T-helper 17 cell (primary cell): Measurements from ENCODE around the gene STRADA. TPM values are rescaled to one million over a fixed set of nuclear protein-coding genes. Genes with fewer than 3 reads are reported as not detected.
"Not testable (repeated sequence)": the region's sequence is repeated elsewhere in the genome, so short reads cannot be mapped to it uniquely, and the experiment has no call there.

Experiments
- ATAC-seq: fragments of 150-1000 bp; cut with Tn5 transposase; 2 replicates; pipeline ENCODE4 v1.10.0; 2021; ENCODE audit warnings: mild to moderate bottlenecking, moderate library complexity
- DNase-seq, 3 donors: peaks; one replicate each; pipeline versions ENCODE4 v3.0.0 to v3.0.0-alpha.2; 2020 to 2021
- H3K9me3 ChIP-seq: one replicate; pipeline ENCODE4 v1.7.0; 2013; ENCODE audit warnings: low read length, mild to moderate bottlenecking; ENCODE audit not compliant: control insufficient read depth, poor library complexity, severe bottlenecking
- H3K27ac Mint-ChIP-seq: one replicate; pipeline ENCODE4 v1.8.0; 2022; ENCODE audit warnings: mild to moderate bottlenecking, moderate library complexity, mixed read lengths
- H3K27me3 Mint-ChIP-seq: one replicate; pipeline ENCODE4 v1.8.0; 2022; ENCODE audit warnings: mixed read lengths
- H3K36me3 Mint-ChIP-seq: one replicate; pipeline ENCODE4 v1.8.0; 2022; ENCODE audit warnings: low read depth, mixed read lengths
- H3K4me1 Mint-ChIP-seq: one replicate; pipeline ENCODE4 v1.8.0; 2022; ENCODE audit warnings: mild to moderate bottlenecking, mixed read lengths
- H3K4me3 Mint-ChIP-seq: one replicate; pipeline ENCODE4 v1.8.0; 2022; ENCODE audit warnings: mild to moderate bottlenecking, moderate library complexity, mixed read lengths
- total RNA-seq, 4 donors: library from RNA in 2 of 4; stranded (reverse) in 2 of 4; gene quantifications; one replicate each; pipeline ENCODE4 v1.2.3 and lab custom pipeline; 2022 to 2026

The STRADA gene
- total RNA-seq, 2 donors from 2014 or later = 44.5 to 50.2 TPM

DNA sequence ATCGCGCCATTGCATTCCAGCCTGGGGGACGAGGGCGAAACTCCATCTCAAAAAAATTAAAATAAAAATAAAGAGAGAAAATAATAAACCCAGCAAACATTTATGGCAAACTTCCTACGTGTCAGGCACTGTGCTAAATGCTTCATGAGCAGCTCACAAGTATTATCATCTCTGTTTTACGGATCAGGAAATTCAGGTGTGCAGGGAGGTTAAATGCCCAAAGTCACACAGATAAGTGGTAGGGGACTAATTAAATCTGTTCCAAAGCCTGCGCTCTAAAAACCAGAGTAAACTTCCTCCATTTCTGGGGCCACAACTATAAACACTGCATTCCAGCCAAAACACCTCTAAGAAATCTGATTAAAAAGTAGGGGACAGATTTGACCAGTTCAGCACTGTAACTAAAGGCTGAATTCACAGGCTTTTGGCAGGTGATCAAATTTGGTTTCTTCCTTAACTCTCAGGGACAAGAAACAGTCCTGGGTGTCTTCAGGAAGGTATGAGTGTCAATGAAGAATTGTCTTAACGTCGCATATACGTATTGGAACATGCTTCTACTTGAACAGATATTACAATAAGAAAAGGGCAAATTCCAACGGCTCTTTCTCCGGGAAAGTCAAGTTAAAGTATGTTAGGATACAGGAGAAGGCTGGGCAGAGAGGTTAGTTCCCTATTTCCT, 996 bp downstream of the STRADA start:
- Mint-ChIP-seq H3K27ac (peak overlapping the region; percentile 95), H3K4me3 (peak overlapping the region; percentile 93), H3K36me3 (no peaks in the 10 kb centered on the region), H3K27me3 (no peaks in the 10 kb centered on the region), H3K4me1 (peaks cover 20% of the 10 kb centered on the region)
- ATAC-seq (no peak), DNase-seq (no peak)
- no peaks in the 10 kb centered on the region for H3K9me3 ChIP-seq

DNA sequence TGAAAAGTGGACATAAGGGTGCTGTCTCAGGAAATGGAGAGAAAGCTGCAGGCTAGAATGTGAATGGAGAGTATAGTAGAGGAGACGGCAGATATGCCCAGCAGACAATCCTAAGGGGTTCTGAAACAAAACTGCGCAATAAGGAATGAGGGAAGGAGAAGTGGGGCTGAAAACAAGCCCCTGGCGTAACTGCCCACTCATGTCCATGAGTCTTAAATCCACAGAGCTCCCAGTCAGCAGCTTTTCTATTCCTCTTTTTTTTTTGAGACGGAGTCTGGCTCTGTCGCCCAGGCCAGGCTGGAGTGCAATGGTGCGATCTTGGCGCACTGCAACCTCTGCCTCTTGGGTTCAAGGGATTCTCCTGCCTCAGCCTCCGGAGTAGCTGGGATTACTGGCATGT, 5.9 kb downstream of the STRADA start:
- peaks cover 11% of the 10 kb centered on the region for H3K4me1 Mint-ChIP-seq
- H3K27me3 Mint-ChIP-seq = no peaks in the 10 kb centered on the region
- no peaks in the 10 kb centered on the region for H3K36me3 Mint-ChIP-seq
- H3K27ac Mint-ChIP-seq = peak overlapping the region; percentile 80
- DNase-seq = no peak
- H3K9me3 ChIP-seq = no peaks in the 10 kb centered on the region
- H3K4me3 Mint-ChIP-seq = no peak overlapping the region
- ATAC-seq = no peak

GRCh38 chr17:63722403-63722802, 19.2 kb downstream of the STRADA start:
- peaks cover 5% of the 10 kb centered on the region for H3K4me1 Mint-ChIP-seq
- ATAC-seq = no peak

DNA sequence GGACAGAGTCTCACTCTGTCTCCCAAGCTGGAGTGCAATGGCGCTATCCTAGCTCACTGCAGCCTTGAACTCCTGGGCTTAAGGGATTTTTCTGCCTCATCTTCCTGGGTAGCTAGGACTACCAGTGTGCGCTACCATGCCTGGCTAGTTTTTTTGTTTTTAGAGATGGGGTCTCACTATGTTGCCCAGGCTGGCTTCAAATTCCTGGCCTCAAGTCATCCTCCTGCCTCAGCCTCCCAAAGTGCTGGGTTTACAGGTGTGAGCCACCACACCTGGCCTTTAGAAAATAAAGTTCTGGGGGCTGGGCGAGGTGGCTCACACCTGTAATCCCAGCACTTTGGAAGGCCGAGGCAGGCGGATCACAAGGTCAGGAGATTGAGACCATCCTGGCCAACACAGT, 21.4 kb downstream of the STRADA start:
- DNase-seq, H3K4me1 Mint-ChIP-seq, H3K9me3 ChIP-seq, H3K36me3 Mint-ChIP-seq, H3K4me3 Mint-ChIP-seq, H3K27me3 Mint-ChIP-seq, ATAC-seq, H3K27ac Mint-ChIP-seq: not testable (repeated sequence)

More at GRCh38 chr17:63722403-63722802, 19.2 kb downstream of the STRADA start:
- H3K36me3 Mint-ChIP-seq = no peaks in the 10 kb centered on the region
- H3K27ac Mint-ChIP-seq = no peak overlapping the region
- H3K27me3 Mint-ChIP-seq = no peaks in the 10 kb centered on the region
- H3K4me3 Mint-ChIP-seq = no peak overlapping the region
- no peak for DNase-seq
- no peaks in the 10 kb centered on the region for H3K9me3 ChIP-seq

- no peaks in the 10 kb centered on the region for H3K27me3 Mint-ChIP-seq
- ATAC-seq (no peak), DNase-seq (no peak)
- no peaks in the 10 kb centered on the region for H3K9me3 ChIP-seq
- H3K4me1 Mint-ChIP-seq = peaks cover 7% of the 10 kb centered on the region
- peaks cover 2% of the 10 kb centered on the region for H3K36me3 Mint-ChIP-seq
- H3K27ac Mint-ChIP-seq = peak overlapping the region; percentile 27
- no peak overlapping the region for H3K4me3 Mint-ChIP-seq
These were observed 22.6 kb downstream of the STRADA start for GRCh38 chr17:63718988-63719387.

DNA sequence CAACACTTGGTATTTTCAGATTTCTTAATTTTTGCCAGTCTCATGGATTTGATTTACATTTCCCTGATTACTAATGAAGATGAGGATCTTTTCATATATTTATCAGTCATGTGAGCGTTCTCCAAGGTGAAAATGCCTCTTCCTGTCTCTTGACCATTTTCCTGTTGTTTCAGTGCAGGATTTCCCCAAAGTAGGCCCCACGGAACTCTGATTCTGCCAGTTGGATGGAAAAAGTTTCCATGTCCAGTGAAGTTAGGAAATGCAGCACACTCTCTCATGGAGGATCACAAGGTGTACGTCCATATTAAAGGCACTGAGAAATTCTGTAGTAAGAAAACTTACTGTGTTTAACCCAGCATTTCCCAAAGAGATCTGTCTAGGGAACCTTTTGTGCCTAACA, 25.2 kb downstream of the STRADA start:
- H3K9me3 ChIP-seq = no peaks in the 10 kb centered on the region
- ATAC-seq (no peak), DNase-seq (no peak)
- H3K27me3 Mint-ChIP-seq = no peaks in the 10 kb centered on the region
- H3K27ac Mint-ChIP-seq = peak overlapping the region; percentile 53
- peaks cover 8% of the 10 kb centered on the region for H3K4me1 Mint-ChIP-seq
- H3K36me3 Mint-ChIP-seq = peaks cover 2% of the 10 kb centered on the region
- no peak overlapping the region for H3K4me3 Mint-ChIP-seq

GRCh38 chr17:63714550-63715277, 26.9 kb downstream of the STRADA start:
- H3K9me3 ChIP-seq = no peaks in the 10 kb centered on the region
- Mint-ChIP-seq H3K36me3 (peaks cover 2% of the 10 kb centered on the region), H3K27ac (no peak overlapping the region), H3K4me3 (no peak overlapping the region), H3K4me1 (peaks cover 14% of the 10 kb centered on the region), H3K27me3 (no peaks in the 10 kb centered on the region)
- no peak for ATAC-seq
- no peak for DNase-seq

GRCh38 chr17:63709110-63709509, 32.5 kb downstream of the STRADA start:
- peaks cover 50% of the 10 kb centered on the region for H3K4me1 Mint-ChIP-seq
- DNase-seq = no peak
- peak overlapping the region; percentile 61 for H3K4me3 Mint-ChIP-seq
- no peak for ATAC-seq
- peak overlapping the region; percentile 91 for H3K27ac Mint-ChIP-seq
- no peaks in the 10 kb centered on the region for H3K27me3 Mint-ChIP-seq
- no peaks in the 10 kb centered on the region for H3K9me3 ChIP-seq
- no peaks in the 10 kb centered on the region for H3K36me3 Mint-ChIP-seq

DNA sequence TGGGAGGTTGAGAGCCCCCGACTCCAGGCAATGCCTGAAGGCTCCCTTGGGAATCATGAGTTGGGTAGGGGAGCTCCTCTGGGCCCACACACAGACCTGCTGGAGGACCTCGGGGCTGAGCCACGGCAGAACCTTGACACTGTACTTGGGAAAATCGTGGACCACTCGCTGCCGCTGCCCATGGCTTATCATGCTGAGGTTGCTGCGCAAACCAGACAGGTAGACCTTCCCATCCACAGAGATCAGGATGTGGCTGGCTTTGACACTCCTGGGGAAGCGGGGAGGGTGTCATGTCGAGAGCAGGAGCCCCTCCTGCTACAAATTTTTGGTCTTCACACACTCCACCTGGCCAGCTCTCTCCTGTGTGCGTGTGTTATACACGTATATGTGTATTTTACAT, 34.4 kb downstream of the STRADA start:
- DNase-seq (no peak), ATAC-seq (peak; percentile 22)
- H3K27ac Mint-ChIP-seq = peak overlapping the region; percentile 91
- H3K9me3 ChIP-seq = no peaks in the 10 kb centered on the region
- no peaks in the 10 kb centered on the region for H3K27me3 Mint-ChIP-seq
- H3K4me1 Mint-ChIP-seq = peaks cover 67% of the 10 kb centered on the region
- peak overlapping the region; percentile 83 for H3K4me3 Mint-ChIP-seq
- H3K36me3 Mint-ChIP-seq = no peaks in the 10 kb centered on the region

DNA sequence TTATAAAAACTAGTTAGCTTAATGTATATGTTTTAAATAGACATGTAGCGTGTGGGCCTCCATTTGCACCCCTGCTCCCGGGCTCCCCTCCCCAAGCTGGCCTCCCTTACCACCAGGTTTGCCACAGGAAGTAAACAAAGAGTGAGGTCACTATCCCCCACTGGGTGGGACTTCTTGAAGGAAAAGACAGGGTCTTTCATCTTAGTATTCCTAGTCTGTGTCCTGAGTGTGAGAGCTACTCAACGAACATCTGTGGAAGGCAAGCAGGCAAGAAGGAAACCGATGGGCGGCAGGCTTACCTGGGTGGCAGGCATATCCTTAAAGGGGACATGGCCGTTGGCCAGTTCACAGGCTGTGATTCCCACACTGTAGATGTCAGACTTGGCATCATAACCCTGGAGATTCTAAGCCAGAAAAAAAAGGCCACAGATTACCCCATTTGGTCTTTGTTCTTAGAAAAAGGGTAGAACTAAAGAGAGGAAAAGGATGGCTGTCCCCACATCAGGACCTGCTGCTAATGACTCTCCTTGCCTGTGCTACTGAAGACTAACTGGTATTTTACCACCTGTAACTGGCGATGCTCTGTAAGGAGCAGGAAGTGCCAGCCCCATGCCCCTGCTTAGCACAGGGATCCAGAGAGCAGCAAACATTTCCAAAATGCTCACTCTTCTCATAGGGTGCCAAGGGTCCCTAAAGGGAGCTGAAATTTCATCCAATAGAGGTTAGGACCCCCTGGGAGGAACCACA, 35.1 kb downstream of the STRADA start:
- peaks cover 69% of the 10 kb centered on the region for H3K4me1 Mint-ChIP-seq
- peak overlapping the region; percentile 91 for H3K27ac Mint-ChIP-seq
- DNase-seq = no peak
- H3K9me3 ChIP-seq = no peaks in the 10 kb centered on the region
- no peaks in the 10 kb centered on the region for H3K36me3 Mint-ChIP-seq
- H3K4me3 Mint-ChIP-seq = peak overlapping the region; percentile 83
- ATAC-seq = no peak
- no peaks in the 10 kb centered on the region for H3K27me3 Mint-ChIP-seq

GRCh38 chr17:63705657-63706056, 35.9 kb downstream of the STRADA start:
- no peak for DNase-seq
- peak overlapping the region; percentile 91 for H3K27ac Mint-ChIP-seq

GRCh38 chr17:63704836-63705235, 36.8 kb downstream of the STRADA start:
- H3K9me3 ChIP-seq = no peaks in the 10 kb centered on the region
- Mint-ChIP-seq H3K4me1 (peaks cover 68% of the 10 kb centered on the region), H3K4me3 (peak overlapping the region; percentile 83), H3K27me3 (no peaks in the 10 kb centered on the region), H3K36me3 (no peaks in the 10 kb centered on the region), H3K27ac (no peak overlapping the region)
- no peak for ATAC-seq
- no peak for DNase-seq

More at GRCh38 chr17:63705657-63706056, 35.9 kb downstream of the STRADA start:
- no peaks in the 10 kb centered on the region for H3K27me3 Mint-ChIP-seq
- peak overlapping the region; percentile 83 for H3K4me3 Mint-ChIP-seq
- peaks cover 74% of the 10 kb centered on the region for H3K4me1 Mint-ChIP-seq
- no peaks in the 10 kb centered on the region for H3K36me3 Mint-ChIP-seq
- ATAC-seq = no peak
- no peaks in the 10 kb centered on the region for H3K9me3 ChIP-seq

GRCh38 chr17:63704259-63704576, 37.4 kb downstream of the STRADA start:
- Mint-ChIP-seq H3K4me3 (peak overlapping the region; percentile 94), H3K36me3 (no peaks in the 10 kb centered on the region), H3K27ac (no peak overlapping the region), H3K4me1 (peaks cover 63% of the 10 kb centered on the region), H3K27me3 (no peaks in the 10 kb centered on the region)
- ATAC-seq (no peak), DNase-seq (no peak)
- H3K9me3 ChIP-seq = no peaks in the 10 kb centered on the region
